Neural progenitor cell (in vitro differentiated cells): ENCODE measurements around the gene E4F1. TPM values are rescaled to one million over a fixed set of nuclear protein-coding genes. Genes with fewer than 3 reads are reported as not detected.
"Not testable (repeated sequence)": the region's sequence is repeated elsewhere in the genome, so short reads cannot be mapped to it uniquely, and the experiment has no call there.

Experiments
- DNase-seq: peaks from one replicate; pipeline ENCODE4 v3.0.0-alpha.2; 2016; ENCODE audit warnings: low spot score
- H2AFZ ChIP-seq: fragments of 200-600 bp; sonication (generic); replicated peaks from 2 replicates; pipeline ENCODE4 v1.6.1; 2016; ENCODE audit warnings: antibody characterized with exemption
- H3F3A ChIP-seq: fragments of 200-600 bp; sonication (generic); 2 replicates; pipeline ENCODE4 v1.6.1; 2016; ENCODE audit warnings: antibody characterized with exemption, low read depth
- H3K27ac ChIP-seq: fragments of 200-600 bp; sonication (generic); 2 replicates; pipeline ENCODE4 v1.5.1; 2016; ENCODE audit warnings: mild to moderate bottlenecking
- H3K27me3 ChIP-seq: fragments of 200-600 bp; sonication (generic); 2 replicates; pipeline ENCODE4 v1.6.1; 2016; ENCODE audit warnings: mild to moderate bottlenecking, moderate library complexity
- H3K36me3 ChIP-seq: fragments of 200-600 bp; sonication (generic); 2 replicates; pipeline ENCODE4 v1.5.1; 2016
- H3K4me1 ChIP-seq: fragments of 200-600 bp; sonication (generic); 2 replicates; pipeline ENCODE4 v1.6.1; 2016; ENCODE audit warnings: mixed run types
- H3K4me2 ChIP-seq: fragments of 200-600 bp; sonication (generic); 2 replicates; pipeline ENCODE4 v1.6.1; 2016
- H3K4me3 ChIP-seq: fragments of 200-600 bp; sonication (generic); 2 replicates; pipeline ENCODE4 v1.5.1; 2016
- H3K79me2 ChIP-seq: fragments of 200-600 bp; sonication (generic); 2 replicates; pipeline ENCODE4 v1.6.1; 2016; ENCODE audit warnings: low read depth
- H3K9ac ChIP-seq: fragments of 200-600 bp; sonication (generic); 2 replicates; pipeline ENCODE4 v1.6.1; 2016
- H3K9me3 ChIP-seq: fragments of 200-600 bp; sonication (generic); 2 replicates; pipeline ENCODE4 v1.5.1; 2016; ENCODE audit warnings: low read depth
- H4K20me1 ChIP-seq: fragments of 200-600 bp; sonication (generic); 2 replicates; pipeline ENCODE4 v1.6.1; 2016; ENCODE audit warnings: low read depth
- H3K27ac Mint-ChIP-seq: 3 replicates; pipeline ENCODE4 v1.8.0; 2021; ENCODE audit warnings: mixed read lengths
- H3K27me3 Mint-ChIP-seq: 2 replicates; pipeline ENCODE4 v1.8.0; 2022; ENCODE audit warnings: low read depth, mild to moderate bottlenecking, inconsistent platforms, moderate library complexity, mixed read lengths; ENCODE audit not compliant: insufficient read depth
- H3K36me3 Mint-ChIP-seq: 3 replicates; pipeline ENCODE4 v1.8.0; 2021; ENCODE audit warnings: mixed read lengths
- H3K4me1 Mint-ChIP-seq: 3 replicates; pipeline ENCODE4 v1.8.0; 2021; ENCODE audit warnings: mixed read lengths
- H3K4me3 Mint-ChIP-seq: 3 replicates; pipeline ENCODE4 v1.8.0; 2021; ENCODE audit warnings: mild to moderate bottlenecking, moderate library complexity, mixed read lengths
- H3K9me3 Mint-ChIP-seq: 3 replicates; pipeline ENCODE4 v1.8.0; 2020; ENCODE audit warnings: mixed read lengths
- EZH2 ChIP-seq: fragments of 200-600 bp; sonication (generic); IDR thresholded peaks from 2 replicates; pipeline ENCODE4 v1.6.1; 2017; ENCODE audit warnings: antibody characterized with exemption, mild to moderate bottlenecking, moderate library complexity
- EZH2phosphoT487 ChIP-seq: fragments of 200-600 bp; sonication (generic); IDR thresholded peaks from 2 replicates; pipeline ENCODE4 v1.6.1; 2017; ENCODE audit warnings: antibody characterized with exemption
- total RNA-seq: library from RNA; depleted of rRNA; stranded (reverse); fragments of >200 nt; gene quantifications from 2 replicates; pipeline ENCODE4 v1.2.3, GENCODE V29; 2015; ENCODE audit warnings: low replicate concordance
- TF ChIP-seq, protein P1 (sequence below): fragments of 200-600 bp; sonication (generic); IDR thresholded peaks from 2 replicates; pipeline ENCODE4 v1.5.1; 2017; ENCODE audit warnings: antibody characterized with exemption, mild to moderate bottlenecking

Gene E4F1
- total RNA-seq, 1 donor from 2014 or later = 7.4 TPM

DNA sequence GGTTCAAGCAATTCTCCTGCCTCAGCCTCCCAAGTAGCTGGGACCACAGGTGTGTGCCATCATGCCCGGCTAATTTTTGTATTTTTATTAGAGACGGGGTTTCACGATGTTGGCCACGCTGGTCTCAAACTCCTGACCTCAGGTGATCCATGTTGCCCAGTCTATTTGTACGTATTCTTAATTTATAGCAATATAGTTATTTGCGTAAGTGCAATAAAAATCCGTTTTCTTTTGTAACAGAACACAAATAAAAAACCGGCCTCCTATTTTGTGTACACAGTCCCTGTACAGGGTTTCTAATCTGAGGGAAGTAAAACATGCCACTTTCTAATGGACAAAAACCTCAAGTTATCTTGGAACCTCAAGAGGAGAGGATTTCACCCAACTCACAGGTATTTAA is 36.9 kb downstream of the E4F1 start:
- H3K27me3 ChIP-seq = no peaks in the 10 kb centered on the region
- no peaks in the 10 kb centered on the region for H3K4me1 ChIP-seq
- peaks cover 78% of the 10 kb centered on the region for H4K20me1 ChIP-seq
- no peaks in the 10 kb centered on the region for H3K9me3 ChIP-seq
- Mint-ChIP-seq H3K36me3 (peaks cover 44% of the 10 kb centered on the region), H3K4me1 (peaks cover 7% of the 10 kb centered on the region), H3K27me3 (peaks cover 8% of the 10 kb centered on the region), H3K9me3 (no peaks in the 10 kb centered on the region), H3K27ac (no peak overlapping the region), H3K4me3 (no peak overlapping the region)
- no peak for DNase-seq
- no peak overlapping the region for H3K4me2 ChIP-seq
- H3K36me3 ChIP-seq = peaks cover 23% of the 10 kb centered on the region
- peaks cover 89% of the 10 kb centered on the region for H3K79me2 ChIP-seq
- H3F3A ChIP-seq = peaks cover 25% of the 10 kb centered on the region
- no peak overlapping the region for H3K9ac ChIP-seq
- H2AFZ ChIP-seq = no peak overlapping the region
- TF ChIP-seq EZH2phosphoT487 (no peak), EZH2 (no peak)
- TF ChIP-seq, protein P1, sequence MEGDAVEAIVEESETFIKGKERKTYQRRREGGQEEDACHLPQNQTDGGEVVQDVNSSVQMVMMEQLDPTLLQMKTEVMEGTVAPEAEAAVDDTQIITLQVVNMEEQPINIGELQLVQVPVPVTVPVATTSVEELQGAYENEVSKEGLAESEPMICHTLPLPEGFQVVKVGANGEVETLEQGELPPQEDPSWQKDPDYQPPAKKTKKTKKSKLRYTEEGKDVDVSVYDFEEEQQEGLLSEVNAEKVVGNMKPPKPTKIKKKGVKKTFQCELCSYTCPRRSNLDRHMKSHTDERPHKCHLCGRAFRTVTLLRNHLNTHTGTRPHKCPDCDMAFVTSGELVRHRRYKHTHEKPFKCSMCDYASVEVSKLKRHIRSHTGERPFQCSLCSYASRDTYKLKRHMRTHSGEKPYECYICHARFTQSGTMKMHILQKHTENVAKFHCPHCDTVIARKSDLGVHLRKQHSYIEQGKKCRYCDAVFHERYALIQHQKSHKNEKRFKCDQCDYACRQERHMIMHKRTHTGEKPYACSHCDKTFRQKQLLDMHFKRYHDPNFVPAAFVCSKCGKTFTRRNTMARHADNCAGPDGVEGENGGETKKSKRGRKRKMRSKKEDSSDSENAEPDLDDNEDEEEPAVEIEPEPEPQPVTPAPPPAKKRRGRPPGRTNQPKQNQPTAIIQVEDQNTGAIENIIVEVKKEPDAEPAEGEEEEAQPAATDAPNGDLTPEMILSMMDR = no peak
- H3K27ac ChIP-seq = no peak overlapping the region
- H3K4me3 ChIP-seq = no peak overlapping the region

DNA sequence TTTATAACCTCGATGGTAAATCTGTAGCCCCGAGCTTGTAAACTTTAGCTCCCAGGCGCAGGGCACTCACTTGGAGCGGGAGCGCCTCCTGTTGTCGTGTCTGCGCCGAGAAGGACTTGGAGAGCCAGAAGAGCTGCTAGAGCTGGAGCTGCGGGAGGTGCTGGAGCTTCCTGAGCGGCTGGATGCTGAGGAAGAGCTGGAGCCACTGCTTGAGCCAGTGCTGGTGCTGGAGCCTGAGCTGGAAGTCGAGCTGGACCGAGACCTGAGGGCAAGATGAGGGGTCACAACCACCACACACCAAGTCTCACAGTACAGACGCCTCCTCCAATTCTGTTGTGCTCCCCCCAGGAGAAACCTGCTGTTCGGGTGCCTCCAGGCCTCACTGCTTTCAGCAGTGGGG is 39.6 kb downstream of the E4F1 start:
- peaks cover 18% of the 10 kb centered on the region for H3F3A ChIP-seq
- H3K27me3 Mint-ChIP-seq, H3K4me3 Mint-ChIP-seq, H3K9ac ChIP-seq, H3K4me1 ChIP-seq, H2AFZ ChIP-seq, H3K4me2 ChIP-seq, DNase-seq, H3K9me3 Mint-ChIP-seq, H3K4me3 ChIP-seq, H3K27ac Mint-ChIP-seq, H3K27me3 ChIP-seq, H3K27ac ChIP-seq, H3K9me3 ChIP-seq: not testable (repeated sequence)
- H3K36me3 ChIP-seq = peaks cover 23% of the 10 kb centered on the region
- peaks cover 86% of the 10 kb centered on the region for H4K20me1 ChIP-seq
- H3K79me2 ChIP-seq = peaks cover 97% of the 10 kb centered on the region
- peaks cover 35% of the 10 kb centered on the region for H3K36me3 Mint-ChIP-seq
- H3K4me1 Mint-ChIP-seq = peaks cover 19% of the 10 kb centered on the region

DNA sequence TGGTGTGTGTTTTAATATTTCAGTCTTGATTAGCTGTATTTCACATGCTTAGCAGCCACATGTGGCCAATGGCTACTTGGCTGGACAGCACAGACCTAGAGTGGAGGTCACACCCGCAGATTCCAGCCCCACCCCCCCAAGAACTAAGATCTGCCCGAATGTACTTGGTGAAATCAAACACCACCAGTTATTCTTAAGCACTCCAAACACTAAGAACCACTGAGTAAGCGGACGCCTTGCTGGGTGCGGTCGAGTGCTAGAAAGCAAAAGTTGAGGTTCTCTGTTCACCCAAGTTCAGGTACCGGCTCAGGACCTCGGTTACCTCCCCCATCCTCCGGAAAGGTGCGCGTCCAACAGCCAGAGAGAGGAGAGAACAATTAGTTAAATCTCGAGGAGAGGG is 43.5 kb downstream of the E4F1 start:
- Mint-ChIP-seq H3K36me3 (peaks cover 21% of the 10 kb centered on the region), H3K27ac (peak overlapping the region; percentile 51), H3K4me1 (peaks cover 26% of the 10 kb centered on the region), H3K4me3 (peak overlapping the region; percentile 96)
- H3K27me3 ChIP-seq, H2AFZ ChIP-seq, H3K36me3 ChIP-seq, H3K27ac ChIP-seq, H3K9me3 Mint-ChIP-seq, H3K27me3 Mint-ChIP-seq, H3K9me3 ChIP-seq: not testable (repeated sequence)
- H3K4me1 ChIP-seq = peaks cover 13% of the 10 kb centered on the region
- H3K4me2 ChIP-seq = peak overlapping the region; percentile 78
- peaks cover 15% of the 10 kb centered on the region for H3F3A ChIP-seq
- H3K4me3 ChIP-seq = peak overlapping the region; percentile 86
- H3K79me2 ChIP-seq = peaks cover 79% of the 10 kb centered on the region
- peak; percentile 26 for DNase-seq
- peak overlapping the region; percentile 100 for H3K9ac ChIP-seq
- H4K20me1 ChIP-seq = peaks cover 70% of the 10 kb centered on the region

DNA sequence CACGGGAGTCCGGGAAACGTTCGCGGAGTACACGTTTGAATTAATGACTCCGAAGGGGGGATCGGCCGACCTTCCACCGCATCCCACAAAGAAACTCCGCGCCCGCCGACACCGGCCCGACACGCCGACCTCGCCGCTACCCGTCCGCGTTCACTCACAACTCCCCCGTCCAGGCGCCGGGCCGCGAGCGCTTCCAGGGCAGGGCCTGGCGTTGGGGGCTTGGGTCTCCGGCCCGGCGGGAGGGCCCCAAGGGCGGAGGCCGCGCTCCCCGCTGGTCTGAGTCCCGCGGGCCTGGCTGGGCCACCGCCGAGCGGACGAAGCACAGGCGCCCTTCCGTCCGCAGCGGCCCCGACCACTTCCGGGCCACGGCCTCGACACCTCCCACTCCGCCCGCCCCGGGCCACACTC is 44.1 kb downstream of the E4F1 start:
- Histone ChIP-seq H3K4me2 (peak overlapping the region; percentile 78), H3K79me2 (peaks cover 73% of the 10 kb centered on the region), H3K4me1 (peaks cover 13% of the 10 kb centered on the region), H3K27ac (peak overlapping the region; percentile 97), H3K4me3 (peak overlapping the region; percentile 86), H3K9ac (peak overlapping the region; percentile 100), H2AFZ (peak overlapping the region; percentile 100), H4K20me1 (peaks cover 64% of the 10 kb centered on the region), H3F3A (peaks cover 14% of the 10 kb centered on the region)
- DNase-seq, H3K9me3 ChIP-seq, H3K36me3 ChIP-seq, H3K27me3 Mint-ChIP-seq, H3K27me3 ChIP-seq, H3K9me3 Mint-ChIP-seq: not testable (repeated sequence)
- Mint-ChIP-seq H3K4me3 (peak overlapping the region; percentile 96), H3K27ac (peak overlapping the region; percentile 50), H3K36me3 (peaks cover 14% of the 10 kb centered on the region), H3K4me1 (peaks cover 26% of the 10 kb centered on the region)
